ENCODE data around the gene KCNH5.

The KCNH5 gene

GRCh38 chr14:62897771-62898170 is 147.5 kb downstream of the KCNH5 start:
- H3K4me3 ChIP-seq (ENCODE audit: low read length): no peak overlapping the region
- no peaks in the 10 kb centered on the region for H3K27me3 ChIP-seq (replicated peaks; ENCODE audit: insufficient read depth, low read length)
- no peaks in the 10 kb centered on the region for H3K79me2 ChIP-seq (ENCODE audit: low read length)
- TF ChIP-seq EZH2phosphoT487 (IDR thresholded peaks at IDR 0.05; ENCODE audit: low read length): no peak
- no peak for TF ChIP-seq CTCF (IDR thresholded peaks at IDR 0.05; ENCODE audit: low read length)
- no peak for TF ChIP-seq EZH2 (optimal IDR thresholded peaks at IDR 0.05; ENCODE audit: low read depth, low read length)
- H3K9me3 ChIP-seq (replicated peaks; ENCODE audit: insufficient read depth, low read length): no peaks in the 10 kb centered on the region
- no peaks in the 10 kb centered on the region for H3K36me3 ChIP-seq (replicated peaks; ENCODE audit: insufficient read depth, low read length)
- no peak for DNase-seq
- no peak overlapping the region for H3K27ac ChIP-seq (ENCODE audit: low read length)
- H2AFZ ChIP-seq (ENCODE audit: low read length): no peak overlapping the region
- H3K4me2 ChIP-seq (ENCODE audit: low read depth, low read length): no peak overlapping the region
- no peaks in the 10 kb centered on the region for H3K4me1 ChIP-seq (ENCODE audit: low read length)
- no peaks in the 10 kb centered on the region for H3K9me2 ChIP-seq (replicated peaks; ENCODE audit: insufficient read depth, low read length)
- H3K9ac ChIP-seq (ENCODE audit: low read length): no peak overlapping the region
- H4K20me1 ChIP-seq (ENCODE audit: insufficient read depth, low read length): no peaks in the 10 kb centered on the region
- H3F3A ChIP-seq (ENCODE audit: insufficient read depth, low read length): no peaks in the 10 kb centered on the region

- H4K20me1 ChIP-seq (ENCODE audit: insufficient read depth, low read length): no peaks in the 10 kb centered on the region
- H3K9ac ChIP-seq (ENCODE audit: low read length): no peak overlapping the region
- no peaks in the 10 kb centered on the region for H3K9me2 ChIP-seq (replicated peaks; ENCODE audit: insufficient read depth, low read length)
- DNase-seq: no peak
- H3K27ac ChIP-seq (ENCODE audit: low read length): no peak overlapping the region
- H3K27me3 ChIP-seq (replicated peaks; ENCODE audit: insufficient read depth, low read length): no peaks in the 10 kb centered on the region
- TF ChIP-seq CTCF (IDR thresholded peaks at IDR 0.05; ENCODE audit: low read length): no peak
- H2AFZ ChIP-seq (ENCODE audit: low read length): no peak overlapping the region
- H3K4me2 ChIP-seq (ENCODE audit: low read depth, low read length): no peak overlapping the region
- H3K79me2 ChIP-seq (ENCODE audit: low read length): no peaks in the 10 kb centered on the region
- H3F3A ChIP-seq (ENCODE audit: insufficient read depth, low read length): no peaks in the 10 kb centered on the region
- H3K4me3 ChIP-seq (ENCODE audit: low read length): no peak overlapping the region
- H3K4me1 ChIP-seq (ENCODE audit: low read length): no peaks in the 10 kb centered on the region
- no peaks in the 10 kb centered on the region for H3K36me3 ChIP-seq (replicated peaks; ENCODE audit: insufficient read depth, low read length)
- no peaks in the 10 kb centered on the region for H3K9me3 ChIP-seq (replicated peaks; ENCODE audit: insufficient read depth, low read length)
Measured at GRCh38 chr14:62896932-62897456, 148.3 kb downstream of the KCNH5 start.

- no peak overlapping the region for H3K4me2 ChIP-seq (ENCODE audit: low read depth, low read length)
- no peak for DNase-seq
- H3K36me3 ChIP-seq (replicated peaks; ENCODE audit: insufficient read depth, low read length): no peaks in the 10 kb centered on the region
- H3K9me2 ChIP-seq (replicated peaks; ENCODE audit: insufficient read depth, low read length): no peaks in the 10 kb centered on the region
- H3K4me3 ChIP-seq (ENCODE audit: low read length): no peak overlapping the region
- H2AFZ ChIP-seq (ENCODE audit: low read length): no peak overlapping the region
- H3K79me2 ChIP-seq (ENCODE audit: low read length): no peaks in the 10 kb centered on the region
- H3K9ac ChIP-seq (ENCODE audit: low read length): no peak overlapping the region
- no peak for TF ChIP-seq EZH2 (optimal IDR thresholded peaks at IDR 0.05; ENCODE audit: low read depth, low read length)
- H4K20me1 ChIP-seq (ENCODE audit: insufficient read depth, low read length): no peaks in the 10 kb centered on the region
- H3K27me3 ChIP-seq (replicated peaks; ENCODE audit: insufficient read depth, low read length): no peaks in the 10 kb centered on the region
- H3K27ac ChIP-seq (ENCODE audit: low read length): no peak overlapping the region
- H3F3A ChIP-seq (ENCODE audit: insufficient read depth, low read length): no peaks in the 10 kb centered on the region
- H3K4me1 ChIP-seq (ENCODE audit: low read length): no peaks in the 10 kb centered on the region
- no peaks in the 10 kb centered on the region for H3K9me3 ChIP-seq (replicated peaks; ENCODE audit: insufficient read depth, low read length)
Measured at GRCh38 chr14:62894736-62895135, 150.5 kb downstream of the KCNH5 start.

- Histone ChIP-seq H3K27ac (ENCODE audit: low read length) (no peak overlapping the region), H3K36me3 (replicated peaks; ENCODE audit: insufficient read depth, low read length) (no peaks in the 10 kb centered on the region), H3K4me2 (ENCODE audit: low read depth, low read length) (no peak overlapping the region), H3K9me3 (replicated peaks; ENCODE audit: insufficient read depth, low read length) (no peaks in the 10 kb centered on the region), H3K4me1 (ENCODE audit: low read length) (no peaks in the 10 kb centered on the region), H3F3A (ENCODE audit: insufficient read depth, low read length) (no peaks in the 10 kb centered on the region), H3K9me2 (replicated peaks; ENCODE audit: insufficient read depth, low read length) (no peaks in the 10 kb centered on the region), H3K4me3 (ENCODE audit: low read length) (no peak overlapping the region), H3K9ac (ENCODE audit: low read length) (no peak overlapping the region), H4K20me1 (ENCODE audit: insufficient read depth, low read length) (no peaks in the 10 kb centered on the region), H3K27me3 (replicated peaks; ENCODE audit: insufficient read depth, low read length) (no peaks in the 10 kb centered on the region), H3K79me2 (ENCODE audit: low read length) (no peaks in the 10 kb centered on the region), H2AFZ (ENCODE audit: low read length) (no peak overlapping the region)
- TF ChIP-seq CTCF (IDR thresholded peaks at IDR 0.05; ENCODE audit: low read length): no peak
- TF ChIP-seq EZH2phosphoT487 (IDR thresholded peaks at IDR 0.05; ENCODE audit: low read length): no peak
- no peak for TF ChIP-seq EZH2 (optimal IDR thresholded peaks at IDR 0.05; ENCODE audit: low read depth, low read length)
- no peak for DNase-seq
Measured at GRCh38 chr14:62889364-62889763, 155.9 kb downstream of the KCNH5 start.

Measured in MM.1S (cell line).